HCT116 (cell line): ENCODE results near the gene RAB8A.

Experiments used
- CTCF ChIP-seq, 3 experiments: fragments of 200-600 bp in 1 of 3; sonication (generic) in 1 of 3; IDR thresholded peaks in 2 of 3; conservative IDR thresholded peaks in 1 of 3; 2 replicates each; pipeline ENCODE4 v1.5.1; 2012 to 2017; ENCODE audit warnings: low read depth in 2 of 3, low read length in 2 of 3, antibody characterized with exemption in 1 of 3, borderline replicate concordance in 1 of 3, control low read depth in 1 of 3, mild to moderate bottlenecking in 1 of 3, mixed read lengths in 1 of 3, mixed run types in 1 of 3, moderate library complexity in 1 of 3; ENCODE audit not compliant: insufficient read depth in 1 of 3
- ZNF274 ChIP-seq: fragments of 200-500 bp; sonication (Bioruptor generic); IDR thresholded peaks from 2 replicates; pipeline ENCODE4 v1.6.1; 2014; ENCODE audit warnings: mild to moderate bottlenecking, low read depth, low read length, inconsistent platforms

GRCh38 chr19:16166417-16166816, 54.7 kb downstream of the RAB8A start:
- TF ChIP-seq ZNF274 (no peak), CTCF (IDR thresholded peaks at IDR 0.05 in 2 of 3, conservative IDR thresholded peaks at IDR 0.05 in 1 of 3; ENCODE audit: borderline replicate concordance in 1 of 3, insufficient read depth in 1 of 3, low read depth in 2 of 3, low read length in 2 of 3) (no peak)
